Keratinocyte (primary cell): Measurements from ENCODE around the gene KRT37.

Source experiments
- EZH2 ChIP-seq: IDR thresholded peaks from one replicate; pipeline ENCODE4 v1.6.1; 2012; ENCODE audit warnings: inconsistent platforms, mild to moderate bottlenecking, low read length, moderate library complexity
- TF ChIP-seq, protein P1 (sequence below), 3 experiments: IDR thresholded peaks in 1 of 3; conservative IDR thresholded peaks in 1 of 3; optimal IDR thresholded peaks in 1 of 3; 2 replicates in 2 of 3; 3 replicates in 1 of 3; pipeline versions ENCODE3 to v1.5.1; 2011; ENCODE audit warnings: low read length in 3 of 3, mild to moderate bottlenecking in 3 of 3, moderate library complexity in 2 of 3, control low read depth in 1 of 3, inconsistent platforms in 1 of 3; ENCODE audit not compliant: insufficient read depth in 2 of 3; ENCODE audit errors: extremely low read depth in 1 of 3

DNA sequence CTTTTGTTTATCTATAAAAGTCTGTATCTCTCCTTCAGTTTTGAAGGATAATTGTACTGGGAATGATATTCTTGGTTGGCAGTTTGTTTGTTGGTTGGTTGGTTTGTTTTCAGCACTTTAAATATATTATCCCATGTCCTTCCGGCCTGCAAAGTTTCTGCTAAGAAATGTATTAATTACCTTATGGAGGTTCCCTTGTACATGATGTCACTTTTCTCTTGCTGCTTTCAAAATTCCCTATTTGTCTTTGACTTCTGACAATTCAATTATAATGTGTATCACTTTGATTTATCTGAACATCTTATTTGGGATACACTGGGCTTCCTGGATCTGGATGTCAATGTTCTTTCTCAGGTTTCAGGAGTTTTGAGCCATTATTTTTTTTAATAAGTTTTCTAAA is 38.2 kb downstream of the KRT37 start:
- TF ChIP-seq, protein P1, sequence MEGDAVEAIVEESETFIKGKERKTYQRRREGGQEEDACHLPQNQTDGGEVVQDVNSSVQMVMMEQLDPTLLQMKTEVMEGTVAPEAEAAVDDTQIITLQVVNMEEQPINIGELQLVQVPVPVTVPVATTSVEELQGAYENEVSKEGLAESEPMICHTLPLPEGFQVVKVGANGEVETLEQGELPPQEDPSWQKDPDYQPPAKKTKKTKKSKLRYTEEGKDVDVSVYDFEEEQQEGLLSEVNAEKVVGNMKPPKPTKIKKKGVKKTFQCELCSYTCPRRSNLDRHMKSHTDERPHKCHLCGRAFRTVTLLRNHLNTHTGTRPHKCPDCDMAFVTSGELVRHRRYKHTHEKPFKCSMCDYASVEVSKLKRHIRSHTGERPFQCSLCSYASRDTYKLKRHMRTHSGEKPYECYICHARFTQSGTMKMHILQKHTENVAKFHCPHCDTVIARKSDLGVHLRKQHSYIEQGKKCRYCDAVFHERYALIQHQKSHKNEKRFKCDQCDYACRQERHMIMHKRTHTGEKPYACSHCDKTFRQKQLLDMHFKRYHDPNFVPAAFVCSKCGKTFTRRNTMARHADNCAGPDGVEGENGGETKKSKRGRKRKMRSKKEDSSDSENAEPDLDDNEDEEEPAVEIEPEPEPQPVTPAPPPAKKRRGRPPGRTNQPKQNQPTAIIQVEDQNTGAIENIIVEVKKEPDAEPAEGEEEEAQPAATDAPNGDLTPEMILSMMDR (optimal IDR thresholded peaks at IDR 0.05 in 1 of 3, IDR thresholded peaks at IDR 0.05 in 1 of 3, conservative IDR thresholded peaks at IDR 0.05 in 1 of 3; ENCODE audit: extremely low read depth in 1 of 3, insufficient read depth in 2 of 3, low read length in 3 of 3): no peak
- no peak for TF ChIP-seq EZH2
